NCI-H2196 (cell line): ENCODE data around the gene MYO5B.

ENCODE experiments used
- DNase-seq: peaks from one replicate; lab custom pipeline; 2025; ENCODE audit not compliant: unreplicated experiment; lab: John Stamatoyannopoulos, UW

Gene MYO5B

GRCh38 chr18:50154420-50154819 lies 40.5 kb downstream of the MYO5B start:
- DNase-seq = no peak

GRCh38 chr18:50152900-50153299 lies 42.0 kb downstream of the MYO5B start:
- DNase-seq = no peak

GRCh38 chr18:50151926-50152325 lies 43.0 kb downstream of the MYO5B start:
- DNase-seq = no peak

GRCh38 chr18:50144540-50144939 lies 50.4 kb downstream of the MYO5B start:
- no peak for DNase-seq

- DNase-seq = no peak
Measured at GRCh38 chr18:50143886-50144285, 51.1 kb downstream of the MYO5B start.

GRCh38 chr18:50143294-50143693 lies 51.7 kb downstream of the MYO5B start:
- DNase-seq = no peak

GRCh38 chr18:50142441-50143120 lies 52.4 kb downstream of the MYO5B start:
- DNase-seq = no peak

- no peak for DNase-seq
Measured at GRCh38 chr18:50138181-50139064, 56.5 kb downstream of the MYO5B start.

- no peak for DNase-seq
Measured at GRCh38 chr18:50135903-50136302, 59.0 kb downstream of the MYO5B start.

- no peak for DNase-seq
Measured at GRCh38 chr18:50133526-50133925, 61.4 kb downstream of the MYO5B start.

GRCh38 chr18:50131591-50131990 lies 63.4 kb downstream of the MYO5B start:
- no peak for DNase-seq

GRCh38 chr18:50128506-50129271 lies 66.3 kb downstream of the MYO5B start:
- DNase-seq = no peak

GRCh38 chr18:50127516-50128210 lies 67.3 kb downstream of the MYO5B start:
- DNase-seq = no peak

- no peak for DNase-seq
Measured at GRCh38 chr18:50126471-50126870, 68.5 kb downstream of the MYO5B start.

- no peak for DNase-seq
Measured at GRCh38 chr18:50125456-50125855, 69.5 kb downstream of the MYO5B start.

GRCh38 chr18:50119296-50119695 lies 75.7 kb downstream of the MYO5B start:
- no peak for DNase-seq

GRCh38 chr18:50117863-50118262 lies 77.1 kb downstream of the MYO5B start:
- no peak for DNase-seq

GRCh38 chr18:50115095-50115494 lies 79.9 kb downstream of the MYO5B start:
- no peak for DNase-seq

- DNase-seq = no peak
Measured at GRCh38 chr18:50114448-50114847, 80.5 kb downstream of the MYO5B start.

- DNase-seq = no peak
Measured at GRCh38 chr18:50113726-50114125, 81.2 kb downstream of the MYO5B start.

- no peak for DNase-seq
Measured at GRCh38 chr18:50111398-50111797, 83.5 kb downstream of the MYO5B start.
